Activated CD4-positive, alpha-beta T cell treated with anti-CD3 and anti-CD28 coated beads, Interleukin-2, amount 10 ng/mL, durations not matched to agents 24 days and 14 days (primary cell): Measurements from ENCODE around the gene MEIKIN. TPM values are rescaled to one million over a fixed set of nuclear protein-coding genes. Genes with fewer than 3 reads are reported as not detected.
"Not testable (repeated sequence)": the region's sequence is repeated elsewhere in the genome, so short reads cannot be mapped to it uniquely, and the experiment has no call there.

Source experiments
- DNase-seq: peaks from one replicate; pipeline ENCODE4 v3.0.0; 2022
- H3K27ac Mint-ChIP-seq: one replicate; pipeline ENCODE4 v1.8.0; 2022; ENCODE audit warnings: mild to moderate bottlenecking, mixed read lengths
- H3K27me3 Mint-ChIP-seq: one replicate; pipeline ENCODE4 v1.8.0; 2022; ENCODE audit warnings: mixed read lengths
- H3K36me3 Mint-ChIP-seq: one replicate; pipeline ENCODE4 v1.8.0; 2022; ENCODE audit warnings: low read depth, mild to moderate bottlenecking, mixed read lengths
- H3K4me1 Mint-ChIP-seq: one replicate; pipeline ENCODE4 v1.8.0; 2021; ENCODE audit warnings: mixed read lengths
- H3K4me3 Mint-ChIP-seq: one replicate; pipeline ENCODE4 v1.8.0; 2022; ENCODE audit warnings: mild to moderate bottlenecking, moderate library complexity, mixed read lengths
- H3K9me3 Mint-ChIP-seq: one replicate; pipeline ENCODE4 v1.8.0; 2021; ENCODE audit warnings: mixed read lengths
- intact Hi-C: fragments of 100-400 bp; cut with micrococcal nuclease; formaldehyde crosslinking; loops from one replicate; pipeline ENCODE4 v1.15.1; 2023
- total RNA-seq: library from RNA; stranded (reverse); gene quantifications from 2 replicates; pipeline ENCODE4 v1.2.3, GENCODE V29; 2022

The MEIKIN gene
- total RNA-seq, 1 donor from 2014 or later = not detected

GRCh38 chr5:131914472-131914871 lies 31.0 kb downstream of the MEIKIN start:
- Mint-ChIP-seq H3K4me3 (no peak overlapping the region), H3K9me3 (peaks cover 15% of the 10 kb centered on the region), H3K27ac (no peak overlapping the region)

GRCh38 chr5:131913603-131914002 lies 31.9 kb downstream of the MEIKIN start:
- intact Hi-C loops = no loop called here
- no peak overlapping the region for H3K27ac Mint-ChIP-seq
- peaks cover 42% of the 10 kb centered on the region for H3K27me3 Mint-ChIP-seq
- no peaks in the 10 kb centered on the region for H3K36me3 Mint-ChIP-seq
- no peak for DNase-seq
- H3K4me1 Mint-ChIP-seq = no peaks in the 10 kb centered on the region
- peaks cover 24% of the 10 kb centered on the region for H3K9me3 Mint-ChIP-seq
- no peak overlapping the region for H3K4me3 Mint-ChIP-seq

More at GRCh38 chr5:131914472-131914871, 31.0 kb downstream of the MEIKIN start:
- intact Hi-C loops = no loop called here
- DNase-seq = no peak
- H3K36me3 Mint-ChIP-seq = no peaks in the 10 kb centered on the region
- no peaks in the 10 kb centered on the region for H3K4me1 Mint-ChIP-seq
- H3K27me3 Mint-ChIP-seq = peaks cover 35% of the 10 kb centered on the region

- DNase-seq = no peak
- peaks cover 10% of the 10 kb centered on the region for H3K4me1 Mint-ChIP-seq
- H3K4me3 Mint-ChIP-seq = no peak overlapping the region
- peaks cover 30% of the 10 kb centered on the region for H3K27me3 Mint-ChIP-seq
- intact Hi-C loops = loop anchor here (2.0 kb wide), 1 partner anchor 52 kb away; no protein-coding TSS in a partner anchor
- peak overlapping the region; percentile 5 for H3K27ac Mint-ChIP-seq
- peaks cover 59% of the 10 kb centered on the region for H3K9me3 Mint-ChIP-seq
- peaks cover 29% of the 10 kb centered on the region for H3K36me3 Mint-ChIP-seq
These were observed 38.8 kb downstream of the MEIKIN start for GRCh38 chr5:131906668-131907067.

- DNase-seq = peak; percentile 65
- Mint-ChIP-seq H3K4me1 (peaks cover 13% of the 10 kb centered on the region), H3K9me3 (peaks cover 43% of the 10 kb centered on the region), H3K27ac (peak overlapping the region; percentile 13), H3K36me3 (peaks cover 33% of the 10 kb centered on the region)
- intact Hi-C loops, H3K27me3 Mint-ChIP-seq, H3K4me3 Mint-ChIP-seq: not testable (repeated sequence)
These were observed 43.2 kb downstream of the MEIKIN start for GRCh38 chr5:131902266-131902665.

GRCh38 chr5:131899686-131900085 lies 45.8 kb downstream of the MEIKIN start:
- peaks cover 13% of the 10 kb centered on the region for H3K4me1 Mint-ChIP-seq
- H3K27ac Mint-ChIP-seq = no peak overlapping the region
- H3K9me3 Mint-ChIP-seq = peaks cover 35% of the 10 kb centered on the region
- H3K36me3 Mint-ChIP-seq = peaks cover 29% of the 10 kb centered on the region
- H3K27me3 Mint-ChIP-seq = peaks cover 7% of the 10 kb centered on the region
- no peak overlapping the region for H3K4me3 Mint-ChIP-seq
- DNase-seq = no peak
- intact Hi-C loops = no loop called here

GRCh38 chr5:131883984-131884383 lies 61.5 kb downstream of the MEIKIN start:
- Mint-ChIP-seq H3K4me3 (no peak overlapping the region), H3K4me1 (no peaks in the 10 kb centered on the region), H3K36me3 (no peaks in the 10 kb centered on the region), H3K9me3 (no peaks in the 10 kb centered on the region), H3K27me3 (peaks cover 13% of the 10 kb centered on the region), H3K27ac (no peak overlapping the region)
- DNase-seq = no peak
- intact Hi-C loops = no loop called here

GRCh38 chr5:131879705-131880104 lies 65.8 kb downstream of the MEIKIN start:
- no peak for DNase-seq
- Mint-ChIP-seq H3K36me3 (no peaks in the 10 kb centered on the region), H3K9me3 (no peaks in the 10 kb centered on the region), H3K4me3 (no peak overlapping the region), H3K27ac (no peak overlapping the region), H3K4me1 (peaks cover 4% of the 10 kb centered on the region), H3K27me3 (peaks cover 8% of the 10 kb centered on the region)
- intact Hi-C loops = no loop called here

GRCh38 chr5:131877873-131878272 lies 67.6 kb downstream of the MEIKIN start:
- H3K36me3 Mint-ChIP-seq = no peaks in the 10 kb centered on the region
- DNase-seq = no peak
- peaks cover 4% of the 10 kb centered on the region for H3K4me1 Mint-ChIP-seq
- peaks cover 13% of the 10 kb centered on the region for H3K27me3 Mint-ChIP-seq
- peaks cover 8% of the 10 kb centered on the region for H3K9me3 Mint-ChIP-seq
- no peak overlapping the region for H3K4me3 Mint-ChIP-seq
- intact Hi-C loops = no loop called here
- no peak overlapping the region for H3K27ac Mint-ChIP-seq

- DNase-seq, H3K4me1 Mint-ChIP-seq, H3K4me3 Mint-ChIP-seq, H3K27me3 Mint-ChIP-seq, intact Hi-C loops, H3K27ac Mint-ChIP-seq, H3K36me3 Mint-ChIP-seq: not testable (repeated sequence)
- peaks cover 26% of the 10 kb centered on the region for H3K9me3 Mint-ChIP-seq
These were observed 74.2 kb downstream of the MEIKIN start for GRCh38 chr5:131871251-131871650.

- Mint-ChIP-seq H3K4me3 (no peak overlapping the region), H3K9me3 (peaks cover 31% of the 10 kb centered on the region), H3K27ac (no peak overlapping the region), H3K36me3 (peaks cover 2% of the 10 kb centered on the region), H3K4me1 (no peaks in the 10 kb centered on the region), H3K27me3 (no peaks in the 10 kb centered on the region)
- DNase-seq = no peak
- intact Hi-C loops = no loop called here
These were observed 77.9 kb downstream of the MEIKIN start for GRCh38 chr5:131867524-131867923.

- Mint-ChIP-seq H3K27me3 (peaks cover 6% of the 10 kb centered on the region), H3K36me3 (peaks cover 2% of the 10 kb centered on the region), H3K9me3 (peaks cover 31% of the 10 kb centered on the region), H3K4me3 (no peak overlapping the region), H3K4me1 (no peaks in the 10 kb centered on the region), H3K27ac (no peak overlapping the region)
- intact Hi-C loops = no loop called here
- DNase-seq = peak; percentile 37
These were observed 81.8 kb downstream of the MEIKIN start for GRCh38 chr5:131863700-131864099.

GRCh38 chr5:131857388-131857787 lies 88.1 kb downstream of the MEIKIN start:
- H3K4me3 Mint-ChIP-seq = no peak overlapping the region
- intact Hi-C loops = no loop called here
- H3K27ac Mint-ChIP-seq = no peak overlapping the region
- H3K27me3 Mint-ChIP-seq = peaks cover 13% of the 10 kb centered on the region
- H3K36me3 Mint-ChIP-seq = peaks cover 9% of the 10 kb centered on the region
- H3K9me3 Mint-ChIP-seq = peaks cover 39% of the 10 kb centered on the region
- H3K4me1 Mint-ChIP-seq = peaks cover 19% of the 10 kb centered on the region
- DNase-seq = no peak

- no peak overlapping the region for H3K27ac Mint-ChIP-seq
- peaks cover 14% of the 10 kb centered on the region for H3K27me3 Mint-ChIP-seq
- DNase-seq = peak; percentile 17
- H3K4me3 Mint-ChIP-seq = no peak overlapping the region
- peaks cover 14% of the 10 kb centered on the region for H3K36me3 Mint-ChIP-seq
- intact Hi-C loops = loop anchor here (2.0 kb wide), 1 partner anchor 51 kb away; no protein-coding TSS in a partner anchor
- H3K4me1 Mint-ChIP-seq = peaks cover 19% of the 10 kb centered on the region
- H3K9me3 Mint-ChIP-seq = peaks cover 49% of the 10 kb centered on the region
These were observed 90.0 kb downstream of the MEIKIN start for GRCh38 chr5:131855452-131855851.

- H3K36me3 Mint-ChIP-seq = peaks cover 19% of the 10 kb centered on the region
- peaks cover 12% of the 10 kb centered on the region for H3K27me3 Mint-ChIP-seq
- peak overlapping the region; percentile 46 for H3K27ac Mint-ChIP-seq
- DNase-seq = peak; percentile 74
- H3K9me3 Mint-ChIP-seq = peaks cover 43% of the 10 kb centered on the region
- intact Hi-C loops = loop anchor here (2.0 kb wide), 1 partner anchor 53 kb away; no protein-coding TSS in a partner anchor
- peaks cover 19% of the 10 kb centered on the region for H3K4me1 Mint-ChIP-seq
- peak overlapping the region; percentile 43 for H3K4me3 Mint-ChIP-seq
These were observed 91.3 kb downstream of the MEIKIN start for GRCh38 chr5:131854134-131854533.

- H3K27ac Mint-ChIP-seq = no peak overlapping the region
- DNase-seq = no peak
- H3K4me1 Mint-ChIP-seq = peaks cover 6% of the 10 kb centered on the region
- peaks cover 47% of the 10 kb centered on the region for H3K9me3 Mint-ChIP-seq
- H3K36me3 Mint-ChIP-seq = peaks cover 21% of the 10 kb centered on the region
- H3K4me3 Mint-ChIP-seq = no peak overlapping the region
- intact Hi-C loops = no loop called here
- peaks cover 8% of the 10 kb centered on the region for H3K27me3 Mint-ChIP-seq
These were observed 96.8 kb downstream of the MEIKIN start for GRCh38 chr5:131848662-131849061.
